Measurements from ENCODE around the gene BRME1. TPM values are rescaled to one million over a fixed set of nuclear protein-coding genes. Genes with fewer than 3 reads are reported as not detected.
"Not testable (repeated sequence)": the region's sequence is repeated elsewhere in the genome, so short reads cannot be mapped to it uniquely, and the experiment has no call there.

BRME1 gene
- total RNA-seq, 1 donor from 2014 or later: 3.3 TPM

DNA sequence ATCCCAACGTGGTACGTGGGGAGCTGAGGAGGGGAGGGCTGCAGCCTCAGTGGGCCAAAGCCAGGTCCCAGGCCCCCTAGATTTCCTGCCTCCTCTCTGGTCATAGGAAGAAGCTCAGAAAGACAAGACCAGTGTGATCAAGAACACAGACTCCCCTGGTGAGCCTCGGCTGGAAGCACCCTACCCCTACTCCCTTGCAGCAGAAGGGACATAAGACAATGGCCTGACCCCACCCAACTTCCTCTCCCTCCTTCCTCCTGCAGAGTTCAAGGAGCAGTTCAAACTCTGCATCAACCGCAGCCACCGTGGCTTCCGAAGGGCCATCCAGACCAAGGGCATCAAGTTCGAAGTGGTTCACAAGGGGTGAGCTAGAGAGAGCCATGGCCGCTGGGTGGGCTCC lies 20.8 kb upstream of the BRME1 start:
- no peak for DNase-seq (ENCODE audit: low spot score)

GRCh38 chr19:13926010-13926409 lies 20.1 kb upstream of the BRME1 start:
- DNase-seq (ENCODE audit: low spot score): no peak

- DNase-seq (ENCODE audit: low spot score): no peak
Measured at GRCh38 chr19:13923194-13923987, 17.5 kb upstream of the BRME1 start.

DNA sequence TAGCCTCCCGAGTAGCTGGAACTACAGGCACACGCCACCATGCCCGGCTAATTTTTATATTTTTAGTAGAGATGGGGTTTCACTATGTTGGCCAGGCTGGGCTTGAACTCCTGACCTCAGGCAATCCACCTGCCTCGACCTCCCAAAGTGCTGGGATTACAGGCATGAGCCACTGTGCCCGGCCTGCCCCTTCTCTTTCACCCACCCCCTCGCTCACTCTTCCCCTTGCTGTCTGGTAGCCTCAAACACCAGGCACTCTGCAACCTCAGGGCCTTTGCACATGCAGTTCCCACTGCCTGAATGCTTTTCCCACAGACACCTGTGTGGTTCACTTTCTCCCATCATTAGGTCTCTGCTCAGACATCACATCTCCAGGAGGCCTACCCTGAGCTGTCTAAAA lies 16.2 kb upstream of the BRME1 start:
- not testable (repeated sequence) for DNase-seq (ENCODE audit: low spot score)

DNA sequence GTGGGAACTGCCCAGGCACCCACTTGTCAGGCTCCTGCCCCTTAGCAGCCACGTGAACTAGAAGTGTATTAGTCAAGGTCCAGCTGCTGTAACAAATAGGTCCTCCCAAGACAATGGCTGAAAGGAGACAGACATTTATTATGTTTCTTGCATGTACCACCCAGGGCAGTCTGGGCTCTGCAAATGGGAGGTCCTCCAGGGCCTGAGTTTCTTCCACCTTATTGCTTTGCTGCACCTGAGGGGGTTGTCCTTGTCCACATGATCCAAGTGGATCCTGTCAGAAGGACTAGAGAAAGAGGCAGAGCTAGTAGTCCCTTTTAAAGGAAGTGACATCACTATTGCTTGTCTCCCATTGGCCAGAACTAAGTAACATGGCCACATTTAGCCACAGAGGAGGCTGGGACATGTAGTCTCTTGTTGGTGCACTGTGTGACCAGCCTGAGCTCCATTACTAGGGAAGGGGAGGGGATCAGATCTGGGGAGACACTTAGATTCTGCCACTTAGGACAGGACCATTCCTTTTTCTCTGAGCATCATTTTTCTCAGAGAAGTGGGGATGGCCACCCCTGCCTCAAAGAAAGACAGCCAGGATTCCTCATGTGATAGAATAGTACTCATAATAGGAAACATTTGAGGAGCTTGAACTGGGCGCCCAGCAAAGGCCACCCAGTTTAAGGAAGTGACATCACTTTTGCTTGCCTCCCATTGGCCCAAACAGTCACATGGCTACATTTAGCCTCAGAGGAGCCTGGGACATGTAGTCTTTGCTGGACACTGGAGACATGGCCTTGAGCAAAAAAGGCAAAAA lies 15.2 kb upstream of the BRME1 start:
- DNase-seq (ENCODE audit: low spot score): no peak

- DNase-seq (ENCODE audit: low spot score): no peak
Measured at GRCh38 chr19:13920524-13920923, 14.6 kb upstream of the BRME1 start.

- DNase-seq (ENCODE audit: low spot score): no peak
Measured at GRCh38 chr19:13918726-13919411, 13.0 kb upstream of the BRME1 start.

GRCh38 chr19:13917888-13918406 lies 12.0 kb upstream of the BRME1 start:
- DNase-seq (ENCODE audit: low spot score): no peak

DNA sequence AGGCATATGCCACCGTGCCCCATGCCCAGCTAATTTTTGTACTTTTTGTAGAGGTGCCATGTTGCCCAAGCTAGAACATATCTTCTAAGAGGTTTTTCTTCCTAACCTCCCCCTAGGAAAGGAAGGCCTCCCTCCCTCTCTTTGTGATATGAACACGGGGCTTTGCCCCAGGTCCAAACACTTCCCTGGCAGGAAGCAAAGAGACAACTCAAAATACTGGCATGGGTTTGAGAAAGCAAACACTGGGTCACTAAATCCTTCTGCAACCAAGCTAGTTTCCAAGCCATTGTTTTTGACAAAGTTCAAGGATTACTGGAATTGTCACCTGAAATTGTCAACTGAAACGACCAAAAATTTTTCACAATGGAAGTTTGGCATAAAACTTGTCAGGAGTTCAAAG lies 8.9 kb upstream of the BRME1 start:
- DNase-seq (ENCODE audit: low spot score): no peak

DNA sequence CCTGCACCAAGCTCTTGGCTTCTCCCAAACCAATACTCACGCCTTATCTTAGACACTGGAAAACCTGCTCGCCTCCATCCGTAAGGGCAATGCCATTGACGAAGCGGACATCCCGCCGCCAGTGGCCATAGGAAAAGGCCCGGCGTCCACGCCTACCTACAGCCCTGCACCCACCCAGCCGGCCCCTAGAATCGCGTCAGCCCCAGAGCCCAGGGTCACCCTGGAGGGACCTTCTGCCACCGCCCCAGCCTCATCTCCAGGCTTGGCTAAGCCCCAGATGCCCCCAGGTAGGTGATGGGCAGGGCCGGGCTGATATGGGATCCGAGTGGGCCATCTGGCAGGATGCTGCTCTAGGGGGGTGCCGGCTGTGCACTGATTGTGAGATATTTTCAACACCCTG lies 7.4 kb upstream of the BRME1 start:
- DNase-seq (ENCODE audit: low spot score): no peak

GRCh38 chr19:13909430-13909829 lies 3.5 kb upstream of the BRME1 start:
- DNase-seq (ENCODE audit: low spot score): no peak

GRCh38 chr19:13908674-13909073 lies 2.8 kb upstream of the BRME1 start:
- no peak for DNase-seq (ENCODE audit: low spot score)

DNA sequence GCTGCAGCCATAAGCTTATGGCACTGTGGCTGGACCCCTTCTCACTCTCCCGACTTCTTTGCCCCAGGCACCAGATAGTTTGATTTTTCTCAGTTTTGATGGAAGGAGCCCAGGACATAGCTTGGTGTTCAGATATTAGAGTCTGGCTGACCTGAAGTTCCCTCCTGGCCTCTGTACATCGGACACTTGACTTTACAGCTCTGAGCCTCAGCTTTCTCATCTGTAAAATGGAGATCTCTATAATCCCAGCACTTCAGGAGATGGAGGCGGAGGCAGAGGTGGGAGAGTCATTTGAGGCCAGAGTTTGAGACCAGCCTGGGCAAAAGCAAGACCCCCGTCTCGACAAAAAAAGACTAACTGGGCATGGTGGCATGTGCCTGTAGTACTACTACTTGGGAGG lies 993 bp upstream of the BRME1 start:
- DNase-seq (ENCODE audit: low spot score): no peak

GRCh38 chr19:13906521-13906904 lies 596 bp upstream of the BRME1 start:
- DNase-seq (ENCODE audit: low spot score): no peak

- DNase-seq (ENCODE audit: low spot score): no peak
Measured at GRCh38 chr19:13902993-13903555, 2.8 kb downstream of the BRME1 start.

GRCh38 chr19:13899912-13900584 lies 5.9 kb downstream of the BRME1 start:
- DNase-seq (ENCODE audit: low spot score): no peak

DNA sequence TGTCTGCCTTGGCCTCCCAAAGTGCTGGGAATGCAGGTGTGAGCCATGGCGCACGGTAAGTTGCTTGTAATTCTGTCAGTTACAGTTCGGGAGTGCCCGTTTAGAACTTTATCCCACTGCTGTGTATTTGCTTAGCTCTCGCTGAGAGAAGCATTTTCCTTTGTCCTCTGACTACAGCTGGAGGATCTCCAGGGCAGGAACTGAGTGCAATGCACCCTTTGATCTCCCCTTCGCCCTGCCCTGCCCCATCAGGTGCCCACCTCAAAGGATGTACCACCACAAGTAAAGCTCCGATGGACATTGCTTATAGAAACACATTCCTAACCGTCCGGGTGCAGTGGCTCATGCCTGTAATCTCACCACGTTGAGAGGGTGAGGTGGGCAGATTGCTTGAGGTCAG lies 6.5 kb downstream of the BRME1 start:
- no peak for DNase-seq (ENCODE audit: low spot score)

- DNase-seq (ENCODE audit: low spot score): no peak
Measured at GRCh38 chr19:13896227-13896626, 9.7 kb downstream of the BRME1 start.

DNA sequence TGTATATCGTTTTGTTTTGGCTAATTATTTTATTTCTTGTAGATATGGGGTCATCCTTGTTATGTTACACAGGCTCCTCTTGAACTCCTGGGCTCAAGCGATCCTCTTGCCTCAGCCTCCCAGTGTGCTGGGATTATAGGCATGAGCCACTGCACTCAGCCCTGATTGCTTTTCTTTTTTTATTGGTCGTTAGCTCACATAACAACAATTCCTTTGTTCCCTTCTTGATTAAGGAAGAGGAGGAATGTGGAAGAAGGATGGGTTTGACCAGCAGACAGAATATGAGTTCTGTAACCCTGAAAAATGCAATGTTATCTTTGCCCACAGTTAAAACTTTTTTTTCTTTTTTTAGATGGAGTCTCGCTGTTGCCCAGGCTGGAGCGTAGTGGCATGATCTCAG lies 11.4 kb downstream of the BRME1 start:
- DNase-seq (ENCODE audit: low spot score): no peak

DNA sequence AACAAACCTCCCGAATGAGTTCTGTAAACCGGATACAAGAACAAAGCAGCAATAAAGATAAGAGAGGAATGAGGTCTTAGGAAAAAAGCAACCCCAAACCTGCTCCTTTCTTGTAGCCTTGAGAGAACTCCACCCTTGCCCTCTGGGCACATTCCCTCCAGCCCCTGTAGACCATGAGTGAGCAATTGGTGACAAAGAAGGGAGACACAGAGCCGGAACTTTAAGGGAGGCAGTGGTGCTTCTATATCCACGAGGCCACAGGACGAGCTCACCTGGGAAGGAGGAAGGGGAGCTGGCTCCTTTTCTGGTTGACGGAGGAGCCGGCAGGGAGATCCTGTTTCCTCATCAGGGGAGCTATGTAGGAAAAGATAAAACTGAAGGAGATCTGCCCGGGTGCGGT lies 13.0 kb downstream of the BRME1 start:
- no peak for DNase-seq (ENCODE audit: low spot score)

- no peak for DNase-seq (ENCODE audit: low spot score)
Measured at GRCh38 chr19:13890136-13890535, 15.8 kb downstream of the BRME1 start.

DNA sequence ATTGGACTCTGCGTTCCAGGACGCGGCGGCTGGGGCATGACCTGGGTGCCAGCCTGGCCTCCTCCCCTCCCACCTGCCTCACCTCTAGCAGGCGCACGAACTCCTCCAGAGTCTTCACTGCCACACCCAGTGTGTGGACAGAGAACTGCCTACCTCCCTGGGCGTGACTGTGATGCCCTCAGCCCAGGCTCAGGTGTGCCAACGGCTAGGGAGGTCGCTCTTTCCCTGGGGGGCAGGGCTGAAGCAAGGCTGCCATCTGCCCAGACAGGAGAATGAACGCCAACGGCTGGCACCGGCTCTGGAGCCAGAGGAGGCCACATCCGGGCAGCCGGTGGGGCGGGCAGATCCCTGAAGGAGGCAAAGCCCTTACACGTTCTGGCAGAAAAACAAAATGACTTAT lies 17.6 kb downstream of the BRME1 start:
- DNase-seq (ENCODE audit: low spot score): no peak
